ENCODE measurements around the gene HEXD.

DNA sequence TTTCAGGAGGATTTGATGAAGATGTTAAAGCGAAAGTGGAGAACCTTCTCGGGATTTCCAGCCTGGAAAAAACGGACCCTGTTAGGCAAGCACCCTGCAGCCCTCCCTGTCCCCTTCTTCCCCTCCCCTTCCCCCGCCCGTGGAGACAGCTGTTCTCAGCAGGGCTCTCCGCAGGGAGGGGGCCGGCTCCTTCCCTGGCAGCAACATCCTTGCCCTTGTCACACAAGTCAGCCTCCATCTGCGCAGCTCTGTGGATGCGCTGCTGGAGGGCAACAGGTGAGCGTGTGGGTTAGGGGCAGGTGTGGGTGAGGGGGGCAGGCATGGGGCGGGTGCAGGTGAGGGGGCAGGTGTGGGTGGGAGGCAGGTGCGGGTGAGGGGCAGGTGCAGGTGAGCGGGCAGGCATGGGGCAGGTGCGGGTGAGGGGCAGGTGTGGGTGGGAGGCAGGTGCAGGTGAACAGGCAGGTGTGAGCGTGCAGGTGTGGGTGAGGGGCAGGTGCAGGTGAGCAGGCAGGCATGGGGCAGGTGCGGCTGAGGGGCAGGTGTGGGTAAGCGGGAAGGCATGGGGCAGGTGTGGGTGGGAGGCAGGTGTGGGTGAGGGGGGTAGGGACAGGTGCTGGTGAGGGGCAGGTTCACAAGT is 23.0 kb downstream of the HEXD start:
- TF ChIP-seq TCF12 (IDR thresholded peaks at IDR 0.05; ENCODE audit: low read depth) (no peak; the same call in 1 of the 2 replicates), RAD21 (IDR thresholded peaks at IDR 0.05; ENCODE audit: low read depth) (no peak), YY1 (IDR thresholded peaks at IDR 0.05; ENCODE audit: low read depth) (no peak), EP300 (IDR thresholded peaks at IDR 0.05; ENCODE audit: borderline replicate concordance) (no peak), TAF1 (IDR thresholded peaks at IDR 0.05; ENCODE audit: low read depth) (no peak)
- TF ChIP-seq, protein P1, sequence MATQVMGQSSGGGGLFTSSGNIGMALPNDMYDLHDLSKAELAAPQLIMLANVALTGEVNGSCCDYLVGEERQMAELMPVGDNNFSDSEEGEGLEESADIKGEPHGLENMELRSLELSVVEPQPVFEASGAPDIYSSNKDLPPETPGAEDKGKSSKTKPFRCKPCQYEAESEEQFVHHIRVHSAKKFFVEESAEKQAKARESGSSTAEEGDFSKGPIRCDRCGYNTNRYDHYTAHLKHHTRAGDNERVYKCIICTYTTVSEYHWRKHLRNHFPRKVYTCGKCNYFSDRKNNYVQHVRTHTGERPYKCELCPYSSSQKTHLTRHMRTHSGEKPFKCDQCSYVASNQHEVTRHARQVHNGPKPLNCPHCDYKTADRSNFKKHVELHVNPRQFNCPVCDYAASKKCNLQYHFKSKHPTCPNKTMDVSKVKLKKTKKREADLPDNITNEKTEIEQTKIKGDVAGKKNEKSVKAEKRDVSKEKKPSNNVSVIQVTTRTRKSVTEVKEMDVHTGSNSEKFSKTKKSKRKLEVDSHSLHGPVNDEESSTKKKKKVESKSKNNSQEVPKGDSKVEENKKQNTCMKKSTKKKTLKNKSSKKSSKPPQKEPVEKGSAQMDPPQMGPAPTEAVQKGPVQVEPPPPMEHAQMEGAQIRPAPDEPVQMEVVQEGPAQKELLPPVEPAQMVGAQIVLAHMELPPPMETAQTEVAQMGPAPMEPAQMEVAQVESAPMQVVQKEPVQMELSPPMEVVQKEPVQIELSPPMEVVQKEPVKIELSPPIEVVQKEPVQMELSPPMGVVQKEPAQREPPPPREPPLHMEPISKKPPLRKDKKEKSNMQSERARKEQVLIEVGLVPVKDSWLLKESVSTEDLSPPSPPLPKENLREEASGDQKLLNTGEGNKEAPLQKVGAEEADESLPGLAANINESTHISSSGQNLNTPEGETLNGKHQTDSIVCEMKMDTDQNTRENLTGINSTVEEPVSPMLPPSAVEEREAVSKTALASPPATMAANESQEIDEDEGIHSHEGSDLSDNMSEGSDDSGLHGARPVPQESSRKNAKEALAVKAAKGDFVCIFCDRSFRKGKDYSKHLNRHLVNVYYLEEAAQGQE (IDR thresholded peaks at IDR 0.05; ENCODE audit: low read depth), result no peak
- TF ChIP-seq, protein P2, sequence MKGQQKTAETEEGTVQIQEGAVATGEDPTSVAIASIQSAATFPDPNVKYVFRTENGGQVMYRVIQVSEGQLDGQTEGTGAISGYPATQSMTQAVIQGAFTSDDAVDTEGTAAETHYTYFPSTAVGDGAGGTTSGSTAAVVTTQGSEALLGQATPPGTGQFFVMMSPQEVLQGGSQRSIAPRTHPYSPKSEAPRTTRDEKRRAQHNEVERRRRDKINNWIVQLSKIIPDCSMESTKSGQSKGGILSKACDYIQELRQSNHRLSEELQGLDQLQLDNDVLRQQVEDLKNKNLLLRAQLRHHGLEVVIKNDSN (IDR thresholded peaks at IDR 0.05), result no peak
- TF ChIP-seq, protein P3, sequence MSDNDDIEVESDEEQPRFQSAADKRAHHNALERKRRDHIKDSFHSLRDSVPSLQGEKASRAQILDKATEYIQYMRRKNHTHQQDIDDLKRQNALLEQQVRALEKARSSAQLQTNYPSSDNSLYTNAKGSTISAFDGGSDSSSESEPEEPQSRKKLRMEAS (IDR thresholded peaks at IDR 0.05), result no peak
